ENCODE data around the gene NUP210L. TPM values are rescaled to one million over a fixed set of nuclear protein-coding genes. Genes with fewer than 3 reads are reported as not detected.

The NUP210L gene
- total RNA-seq, 1 experiment from 2014 or later: 0.10 TPM

DNA sequence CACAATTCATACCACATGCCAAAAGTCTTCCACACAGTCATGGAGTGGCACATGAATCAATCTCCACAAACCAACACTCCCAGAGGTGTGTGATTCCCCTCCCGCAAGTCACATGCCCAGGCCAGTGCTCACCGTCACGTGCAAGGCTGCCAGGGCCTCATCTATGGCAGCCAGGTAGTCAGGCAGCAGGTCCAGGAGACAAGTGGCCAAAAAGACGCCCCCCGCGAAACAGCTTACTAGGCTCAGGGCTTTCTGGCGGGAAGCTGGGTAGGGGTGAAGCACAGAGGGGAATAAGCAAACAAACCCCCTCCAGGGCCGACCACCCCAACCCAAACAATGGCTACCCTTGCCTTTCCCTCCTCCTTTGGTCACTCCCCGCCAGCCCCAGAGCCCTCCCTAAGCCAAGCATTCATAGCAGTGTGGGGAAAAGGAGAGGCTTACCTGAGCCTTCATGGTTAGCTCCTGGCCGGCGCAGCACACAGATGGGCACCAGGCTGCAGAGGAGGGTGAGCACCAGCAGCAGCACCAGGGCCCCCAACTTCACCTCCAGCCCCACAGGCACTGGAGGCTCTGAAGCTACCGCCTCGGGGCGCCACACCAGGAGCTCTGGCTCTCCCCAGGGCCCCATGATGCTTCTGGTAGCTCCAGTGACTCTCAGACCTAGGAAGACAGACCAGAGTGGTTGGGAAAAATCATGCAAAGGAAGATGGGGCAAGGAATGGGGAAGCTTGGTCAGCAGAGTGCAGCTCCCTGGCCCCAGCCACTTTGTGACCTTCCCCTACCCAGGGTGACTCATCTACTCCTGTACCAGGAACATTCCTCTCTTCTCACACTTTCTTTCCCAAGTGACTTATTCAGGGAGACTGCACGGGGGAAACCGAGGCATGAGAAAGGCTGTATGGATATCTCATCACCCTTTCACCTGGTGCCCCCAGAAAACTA is 192.5 kb downstream of the NUP210L start:
- Histone ChIP-seq H3K9ac (ENCODE audit: low read length) (peak overlapping the region; percentile 96), H3K36me3 (ENCODE audit: control insufficient read depth in 1 of 2, insufficient read depth in 2 of 2, low read length in 2 of 2) (peaks cover 5 to 11% of the 10 kb centered on the region in 2 experiments; a peak in 1 of 4 replicates), H3K9me2 (ENCODE audit: insufficient read depth) (no peaks in the 10 kb centered on the region), H3K4me1 (ENCODE audit: control insufficient read depth in 1 of 2, insufficient read depth in 2 of 2, low read length in 2 of 2) (peaks cover 26 to 58% of the 10 kb centered on the region in 2 experiments), H3K27me3 (ENCODE audit: insufficient read depth, low read length) (no peaks in the 10 kb centered on the region), H3K9me3 (ENCODE audit: control insufficient read depth in 1 of 2, insufficient read depth in 1 of 2, low read depth in 1 of 2, low read length in 2 of 2) (no peaks in the 10 kb centered on the region), H3K79me2 (ENCODE audit: insufficient read depth, low read length) (peaks cover 41% of the 10 kb centered on the region), H4K20me1 (ENCODE audit: insufficient read depth) (no peaks in the 10 kb centered on the region), H3K27ac (ENCODE audit: low read depth, low read length) (peak overlapping the region; percentile 93), H3K4me3 (replicated peaks in 1 of 2; ENCODE audit: low read depth in 1 of 2, low read length in 2 of 2) (peak overlapping the region; percentile 94 to 97), H2AFZ (ENCODE audit: low read depth, low read length, poor library complexity, severe bottlenecking) (no peak overlapping the region), H3K4me2 (ENCODE audit: low read length) (peak overlapping the region; percentile 86)
- intact Hi-C loops (cut with micrococcal nuclease): loop anchor here (5.0 kb wide), 1 partner anchor 180 kb away; no protein-coding TSS in a partner anchor
- no peak for ATAC-seq
- RAD21 ChIA-PET (ENCODE audit: low non-redundant PET in 1 of 2, low total read pairs in 2 of 2, uncharacterized antibody in 2 of 2, unreplicated experiment in 2 of 2): no interaction called here
- CTCF ChIA-PET: interaction anchor here (2.1 kb wide), 1 partner anchor 16 kb away, joined by 9 read pairs; the partner anchor contains the start of gene DENND4B
- no peak for TF ChIP-seq JUND (IDR thresholded peaks at IDR 0.05)
- no peak for DNase-seq (ENCODE audit: low read depth, low spot score)
- no TSS peak for BruUV-seq (replicated peaks)
- POLR2A ChIA-PET: interaction anchor here (1.0 to 2.8 kb wide), 3 partner anchors 16 to 40 kb away, joined by 3 to 18 read pairs (median 7); partner anchors contain the start of genes DENND4B, GATAD2B and RPS27

DNA sequence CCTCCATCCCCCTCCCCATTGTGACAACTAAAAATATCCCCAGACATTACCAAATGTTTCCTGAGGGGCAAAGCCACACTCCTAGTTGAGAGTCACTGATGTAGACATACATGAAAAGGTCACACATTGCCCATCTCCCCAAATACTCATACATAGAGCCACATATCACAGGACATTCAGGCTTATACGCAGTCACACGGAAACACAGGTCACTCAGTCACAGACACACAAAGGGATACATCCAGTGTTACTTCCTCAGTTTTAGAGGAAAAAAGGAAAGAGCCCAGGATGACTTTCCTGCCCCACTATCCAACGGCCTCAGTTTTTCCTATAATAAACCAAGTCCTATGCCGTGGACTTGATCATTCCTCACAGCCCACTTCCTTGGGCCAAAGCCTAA is 193.5 kb downstream of the NUP210L start:
- Histone ChIP-seq H3K79me2 (ENCODE audit: insufficient read depth, low read length) (peaks cover 51% of the 10 kb centered on the region), H3K27ac (ENCODE audit: low read depth, low read length) (peak overlapping the region; percentile 93; the same call in 1 of the 2 replicates), H3K4me2 (ENCODE audit: low read length) (peak overlapping the region; percentile 86), H3K27me3 (ENCODE audit: insufficient read depth, low read length) (no peaks in the 10 kb centered on the region), H3K4me1 (ENCODE audit: control insufficient read depth in 1 of 2, insufficient read depth in 2 of 2, low read length in 2 of 2) (peaks cover 26 to 60% of the 10 kb centered on the region in 2 experiments), H4K20me1 (ENCODE audit: insufficient read depth) (no peaks in the 10 kb centered on the region), H3K36me3 (ENCODE audit: control insufficient read depth in 1 of 2, insufficient read depth in 2 of 2, low read length in 2 of 2) (peaks cover 5 to 11% of the 10 kb centered on the region in 2 experiments; a peak in 1 of 4 replicates), H3K9me2 (ENCODE audit: insufficient read depth) (no peaks in the 10 kb centered on the region), H3K9me3 (ENCODE audit: control insufficient read depth in 1 of 2, insufficient read depth in 1 of 2, low read depth in 1 of 2, low read length in 2 of 2) (no peaks in the 10 kb centered on the region), H3K4me3 (replicated peaks in 1 of 2; ENCODE audit: low read depth in 1 of 2, low read length in 2 of 2) (no peak overlapping the region; a peak in 1 of 4 replicates), H2AFZ (ENCODE audit: low read depth, low read length, poor library complexity, severe bottlenecking) (no peak overlapping the region), H3K9ac (ENCODE audit: low read length) (no peak overlapping the region)
- ATAC-seq: no peak
- BruUV-seq (replicated peaks): no TSS peak
- no peak for TF ChIP-seq YY1 (IDR thresholded peaks at IDR 0.05; ENCODE audit: extremely low read depth, insufficient replicate concordance, low read depth, low read length)
- TF ChIP-seq SP1 (IDR thresholded peaks at IDR 0.05; ENCODE audit: low read depth): no peak
- TF ChIP-seq EZH2phosphoT487 (IDR thresholded peaks at IDR 0.05; ENCODE audit: borderline replicate concordance): no peak
- TF ChIP-seq POLR2A (IDR thresholded peaks at IDR 0.05; ENCODE audit: borderline replicate concordance, extremely low read depth, insufficient read depth, insufficient read length): no peak
- TF ChIP-seq ELF1 (IDR thresholded peaks at IDR 0.05; ENCODE audit: borderline replicate concordance, low read depth): no peak
- no peak for TF ChIP-seq EZH2 (IDR thresholded peaks at IDR 0.05)
- no peak for DNase-seq (ENCODE audit: low read depth, low spot score)
- RAD21 ChIA-PET (ENCODE audit: low non-redundant PET in 1 of 2, low total read pairs in 2 of 2, uncharacterized antibody in 2 of 2, unreplicated experiment in 2 of 2): no interaction called here
- intact Hi-C loops (cut with micrococcal nuclease): loop anchor here (5.0 kb wide), 1 partner anchor 179 kb away; no protein-coding TSS in a partner anchor
- POLR2A ChIA-PET: no interaction called here
- CTCF ChIA-PET: no interaction called here
